Activated CD4-positive, alpha-beta T cell treated with anti-CD3 and anti-CD28 coated beads, Interleukin-10, Interleukin-2, amounts not matched to agents 100 ng/mL and 50 ng/mL, durations not matched to agents 16 hours and 8 hours (primary cell): ENCODE data around the gene REM2.
A peak's percentile ranks its signal among the peaks of the same experiment; 100 is the strongest.

ENCODE experiments used
- DNase-seq: peaks from one replicate; pipeline ENCODE4 v3.0.0-alpha.2; 2020

The REM2 gene

DNA sequence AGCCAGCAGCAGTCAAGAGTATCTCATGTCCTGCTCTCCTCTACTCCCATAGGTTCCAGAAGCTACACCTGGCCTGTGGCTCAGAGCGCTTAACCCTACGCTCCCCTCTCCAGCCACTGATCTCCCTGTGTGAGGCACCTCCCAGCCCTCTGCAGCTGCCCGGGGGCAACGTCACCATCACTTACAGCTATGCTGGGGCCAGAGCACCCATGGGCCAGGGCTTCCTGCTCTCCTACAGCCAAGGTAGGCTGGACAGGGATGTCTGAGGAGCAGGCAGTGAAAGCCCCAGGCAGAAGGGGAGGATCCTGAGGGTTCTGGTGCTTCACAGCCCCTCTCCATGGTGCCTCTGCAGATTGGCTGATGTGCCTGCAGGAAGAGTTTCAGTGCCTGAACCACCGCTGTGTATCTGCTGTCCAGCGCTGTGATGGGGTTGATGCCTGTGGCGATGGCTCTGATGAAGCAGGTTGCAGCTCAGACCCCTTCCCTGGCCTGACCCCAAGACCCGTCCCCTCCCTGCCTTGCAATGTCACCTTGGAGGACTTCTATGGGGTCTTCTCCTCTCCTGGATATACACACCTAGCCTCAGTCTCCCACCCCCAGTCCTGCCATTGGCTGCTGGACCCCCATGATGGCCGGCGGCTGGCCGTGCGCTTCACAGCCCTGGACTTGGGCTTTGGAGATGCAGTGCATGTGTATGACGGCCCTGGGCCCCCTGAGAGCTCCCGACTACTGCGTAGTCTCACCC lies 7.8 kb upstream of the REM2 start:
- DNase-seq: no peak

DNA sequence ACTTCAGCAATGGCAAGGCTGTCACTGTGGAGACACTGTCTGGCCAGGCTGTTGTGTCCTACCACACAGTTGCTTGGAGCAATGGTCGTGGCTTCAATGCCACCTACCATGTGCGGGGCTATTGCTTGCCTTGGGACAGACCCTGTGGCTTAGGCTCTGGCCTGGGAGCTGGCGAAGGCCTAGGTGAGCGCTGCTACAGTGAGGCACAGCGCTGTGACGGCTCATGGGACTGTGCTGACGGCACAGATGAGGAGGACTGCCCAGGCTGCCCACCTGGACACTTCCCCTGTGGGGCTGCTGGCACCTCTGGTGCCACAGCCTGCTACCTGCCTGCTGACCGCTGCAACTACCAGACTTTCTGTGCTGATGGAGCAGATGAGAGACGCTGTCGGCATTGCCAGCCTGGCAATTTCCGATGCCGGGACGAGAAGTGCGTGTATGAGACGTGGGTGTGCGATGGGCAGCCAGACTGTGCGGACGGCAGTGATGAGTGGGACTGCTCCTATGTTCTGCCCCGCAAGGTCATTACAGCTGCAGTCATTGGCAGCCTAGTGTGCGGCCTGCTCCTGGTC lies 7.2 kb upstream of the REM2 start:
- no peak for DNase-seq

DNA sequence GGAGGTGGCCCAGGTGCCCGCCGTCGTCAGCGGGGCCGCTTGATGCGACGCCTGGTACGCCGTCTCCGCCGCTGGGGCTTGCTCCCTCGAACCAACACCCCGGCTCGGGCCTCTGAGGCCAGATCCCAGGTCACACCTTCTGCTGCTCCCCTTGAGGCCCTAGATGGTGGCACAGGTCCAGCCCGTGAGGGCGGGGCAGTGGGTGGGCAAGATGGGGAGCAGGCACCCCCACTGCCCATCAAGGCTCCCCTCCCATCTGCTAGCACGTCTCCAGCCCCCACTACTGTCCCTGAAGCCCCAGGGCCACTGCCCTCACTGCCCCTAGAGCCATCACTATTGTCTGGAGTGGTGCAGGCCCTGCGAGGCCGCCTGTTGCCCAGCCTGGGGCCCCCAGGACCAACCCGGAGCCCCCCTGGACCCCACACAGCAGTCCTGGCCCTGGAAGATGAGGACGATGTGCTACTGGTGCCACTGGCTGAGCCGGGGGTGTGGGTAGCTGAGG lies 6.0 kb upstream of the REM2 start:
- no peak for DNase-seq

DNA sequence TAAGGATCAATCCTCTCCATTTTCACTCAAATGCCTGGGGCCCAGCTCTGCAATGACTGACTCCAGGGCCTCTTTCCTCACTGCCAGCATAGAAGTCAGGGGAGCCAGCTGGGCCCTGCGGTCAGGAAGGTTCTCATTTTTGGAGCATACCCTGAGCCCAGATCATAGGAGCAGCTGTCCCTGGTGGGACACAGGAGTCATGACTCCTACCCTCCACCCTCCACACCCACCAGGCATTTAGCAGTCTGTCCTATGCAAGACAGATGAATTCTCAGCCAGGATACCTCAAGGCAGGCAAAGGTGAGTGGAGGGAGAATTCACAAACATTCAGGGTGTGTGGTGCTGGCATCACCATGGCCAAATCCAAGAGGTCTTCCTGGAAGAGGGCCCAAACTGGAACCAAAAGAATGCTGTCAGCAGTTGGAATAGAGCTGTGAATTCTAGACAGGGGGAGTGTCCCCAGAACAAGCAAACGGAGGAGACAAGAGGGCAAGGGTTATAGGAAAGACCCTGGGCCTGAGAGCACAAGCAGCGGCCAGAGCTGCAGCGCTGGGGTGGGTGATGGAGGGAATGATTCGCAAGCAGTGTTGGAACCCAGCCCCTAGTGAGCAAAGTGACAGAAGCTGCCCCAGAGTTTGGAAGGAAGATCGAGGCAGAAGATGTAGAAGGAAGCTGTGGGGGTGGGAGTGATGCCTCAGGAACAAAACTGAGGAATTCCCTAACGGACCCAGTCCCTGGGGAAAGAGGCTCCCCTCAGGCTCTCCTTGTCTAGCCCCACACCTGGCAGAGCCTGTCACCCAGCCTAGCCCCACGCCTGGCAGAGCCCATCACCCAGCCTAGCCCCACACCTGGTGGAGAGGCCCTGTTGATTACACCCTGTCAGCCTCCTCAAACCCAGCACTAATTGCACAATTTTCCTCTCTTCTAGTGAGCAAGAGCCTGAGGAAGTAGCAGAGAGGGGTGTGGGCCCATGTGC lies 4.5 kb upstream of the REM2 start:
- no peak for DNase-seq

DNA sequence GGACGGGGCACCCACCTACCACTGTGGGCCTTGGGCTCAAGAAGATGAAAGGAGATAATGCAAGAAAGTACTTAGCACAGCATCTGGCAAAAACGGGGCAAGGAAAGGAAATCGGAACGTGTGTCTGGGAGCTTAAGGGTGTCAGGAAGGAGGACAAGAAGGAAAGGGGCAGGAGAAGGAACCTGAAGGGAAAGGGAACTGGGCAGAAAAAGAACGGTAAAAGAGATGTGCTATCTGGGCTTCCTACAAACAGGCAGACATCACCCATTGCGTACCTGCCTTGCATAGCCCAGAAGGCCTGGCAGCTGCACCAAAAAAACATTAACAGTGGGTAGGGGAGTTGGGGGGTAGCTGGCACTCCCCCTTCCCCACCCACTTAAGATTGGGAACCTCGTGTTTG lies 958 bp upstream of the REM2 start:
- DNase-seq: no peak

DNA sequence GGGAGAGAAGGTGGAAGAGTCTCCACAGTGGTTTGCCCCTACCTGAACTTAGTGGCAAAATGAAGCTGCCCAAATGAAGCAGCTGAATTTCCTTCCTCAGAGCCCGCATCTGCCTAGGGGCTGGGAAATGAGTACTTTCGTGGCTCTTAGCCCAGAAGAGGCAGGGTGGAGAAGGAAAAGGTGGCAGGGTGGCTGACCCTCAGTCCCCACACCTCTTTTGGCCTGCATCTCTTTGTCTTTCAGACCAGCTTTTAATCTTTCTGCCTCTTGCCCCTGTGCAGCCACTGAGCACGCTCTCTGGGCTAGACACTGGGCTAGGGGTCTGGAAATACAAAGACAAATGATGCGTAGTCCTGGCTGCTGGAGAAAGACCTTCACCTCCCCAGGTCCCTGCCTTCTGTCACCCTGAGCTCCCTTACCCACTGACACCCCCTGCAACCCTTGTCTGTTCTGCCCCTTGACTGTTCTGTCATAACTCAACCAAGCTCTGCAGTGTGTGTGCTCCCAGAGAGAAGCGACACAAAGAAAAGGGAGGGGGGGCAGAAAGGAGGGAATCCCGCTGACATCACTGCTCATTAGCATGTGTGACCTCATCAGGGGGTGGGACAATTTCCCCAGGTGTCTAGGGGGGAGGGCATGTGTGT lies 371 bp upstream of the REM2 start:
- no peak for DNase-seq

DNA sequence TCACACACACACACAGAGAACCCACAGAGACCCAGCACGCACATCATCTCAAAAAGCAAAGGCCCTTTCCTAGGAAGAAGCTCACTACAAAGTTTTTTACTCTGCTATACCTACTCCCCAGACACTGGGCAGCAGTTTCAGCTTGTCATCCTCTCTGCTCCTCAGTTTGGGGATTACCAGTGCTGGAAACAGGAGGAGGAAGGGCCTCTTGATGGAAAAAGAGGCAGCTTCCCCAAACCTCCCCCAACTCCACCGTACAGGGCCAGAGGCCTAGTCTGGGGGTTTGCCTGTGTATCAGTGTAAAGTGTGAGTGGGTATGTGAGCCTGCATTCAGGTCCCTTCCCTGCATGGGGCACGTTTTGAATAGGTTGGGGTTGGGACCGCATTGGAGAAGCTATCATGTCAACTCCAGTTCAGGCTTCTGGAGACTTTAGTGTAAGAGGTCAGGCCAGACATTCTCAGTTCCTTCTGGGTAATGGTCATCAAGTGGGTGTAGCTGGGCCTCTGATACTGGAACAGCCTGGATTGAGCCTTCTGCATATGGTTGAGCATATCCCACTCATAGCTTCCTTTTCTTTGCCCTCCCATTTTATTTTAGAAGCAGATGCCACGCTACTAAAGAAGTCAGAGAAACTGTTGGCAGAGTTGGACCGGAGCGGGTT lies 1.2 kb downstream of the REM2 start:
- DNase-seq: no peak

DNA sequence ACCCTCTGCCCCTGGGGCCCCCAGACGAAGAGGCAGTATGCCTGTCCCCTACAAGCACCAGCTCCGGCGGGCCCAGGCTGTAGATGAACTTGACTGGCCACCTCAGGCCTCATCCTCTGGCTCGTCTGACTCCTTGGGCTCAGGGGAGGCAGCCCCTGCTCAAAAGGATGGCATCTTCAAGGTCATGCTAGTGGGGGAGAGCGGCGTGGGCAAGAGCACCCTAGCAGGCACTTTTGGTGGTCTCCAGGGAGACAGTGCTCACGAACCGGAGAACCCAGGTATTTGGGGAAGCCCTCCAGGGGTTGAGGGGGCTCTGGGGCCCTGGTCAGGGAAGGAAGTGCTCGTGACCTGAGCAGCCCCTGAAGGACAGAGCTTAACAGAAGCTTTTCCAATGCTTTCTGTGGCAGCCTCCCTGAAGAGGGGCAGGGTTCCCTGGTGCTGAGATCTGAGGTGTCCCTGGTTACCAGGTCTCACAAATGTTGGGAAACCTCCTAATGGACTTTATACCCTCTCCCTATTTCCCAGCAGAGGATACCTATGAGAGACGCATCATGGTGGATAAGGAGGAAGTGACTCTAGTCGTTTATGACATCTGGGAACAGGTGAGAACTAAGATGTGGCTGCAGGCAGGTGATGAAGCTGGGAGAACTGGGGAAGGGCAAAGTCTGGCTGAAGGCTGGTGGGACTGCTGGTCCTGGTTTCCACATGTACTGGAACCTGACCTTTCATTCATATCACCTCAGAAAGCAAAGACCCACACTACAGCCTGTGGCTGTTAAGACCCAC lies 1.9 kb downstream of the REM2 start:
- DNase-seq: no peak

DNA sequence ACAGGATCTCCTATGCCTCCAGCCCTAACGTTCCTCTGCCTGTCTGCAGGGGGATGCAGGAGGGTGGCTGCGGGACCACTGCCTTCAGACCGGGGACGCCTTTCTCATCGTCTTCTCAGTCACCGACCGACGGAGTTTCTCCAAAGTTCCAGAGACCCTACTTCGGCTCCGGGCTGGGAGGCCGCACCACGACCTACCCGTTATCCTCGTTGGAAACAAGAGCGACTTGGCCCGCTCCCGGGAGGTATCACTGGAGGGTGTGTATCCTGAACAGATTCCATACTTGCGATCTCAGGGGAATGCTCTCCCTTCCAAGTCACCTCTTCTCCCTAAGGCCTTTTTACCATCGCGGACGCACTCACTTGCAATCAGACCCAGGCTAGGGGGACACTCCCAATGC lies 3.0 kb downstream of the REM2 start:
- DNase-seq: no peak

DNA sequence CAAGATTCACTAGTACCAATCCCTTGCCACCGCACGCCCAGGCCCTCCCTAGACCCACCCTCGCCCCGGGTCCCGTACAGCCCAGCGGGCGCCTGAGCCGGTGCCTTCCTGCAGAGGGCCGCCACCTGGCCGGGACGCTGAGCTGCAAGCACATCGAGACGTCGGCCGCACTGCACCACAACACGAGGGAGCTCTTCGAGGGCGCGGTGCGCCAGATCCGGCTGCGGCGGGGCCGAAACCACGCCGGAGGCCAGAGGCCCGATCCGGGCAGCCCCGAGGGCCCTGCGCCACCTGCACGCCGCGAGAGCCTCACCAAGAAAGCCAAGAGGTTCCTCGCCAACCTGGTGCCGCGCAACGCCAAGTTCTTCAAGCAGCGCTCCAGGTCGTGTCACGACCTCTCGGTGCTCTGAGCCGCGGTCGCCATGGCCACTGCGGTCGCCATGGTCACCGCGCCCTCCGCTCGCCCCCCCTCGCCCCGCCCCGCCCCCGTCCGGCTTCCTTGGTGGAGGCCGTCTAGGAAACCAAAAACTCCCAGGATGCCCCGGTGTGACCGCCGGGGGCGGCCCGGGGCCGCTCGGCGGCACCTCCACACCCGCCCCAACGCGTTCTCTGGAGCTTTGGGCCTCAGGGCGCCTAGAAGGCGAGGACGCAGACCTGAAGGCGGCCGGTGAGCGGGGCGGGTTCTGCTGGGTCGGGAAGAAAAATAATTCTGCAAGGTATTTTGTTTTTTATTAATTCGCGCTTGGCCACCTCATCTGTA lies 3.7 kb downstream of the REM2 start:
- DNase-seq: peak; percentile 81

DNA sequence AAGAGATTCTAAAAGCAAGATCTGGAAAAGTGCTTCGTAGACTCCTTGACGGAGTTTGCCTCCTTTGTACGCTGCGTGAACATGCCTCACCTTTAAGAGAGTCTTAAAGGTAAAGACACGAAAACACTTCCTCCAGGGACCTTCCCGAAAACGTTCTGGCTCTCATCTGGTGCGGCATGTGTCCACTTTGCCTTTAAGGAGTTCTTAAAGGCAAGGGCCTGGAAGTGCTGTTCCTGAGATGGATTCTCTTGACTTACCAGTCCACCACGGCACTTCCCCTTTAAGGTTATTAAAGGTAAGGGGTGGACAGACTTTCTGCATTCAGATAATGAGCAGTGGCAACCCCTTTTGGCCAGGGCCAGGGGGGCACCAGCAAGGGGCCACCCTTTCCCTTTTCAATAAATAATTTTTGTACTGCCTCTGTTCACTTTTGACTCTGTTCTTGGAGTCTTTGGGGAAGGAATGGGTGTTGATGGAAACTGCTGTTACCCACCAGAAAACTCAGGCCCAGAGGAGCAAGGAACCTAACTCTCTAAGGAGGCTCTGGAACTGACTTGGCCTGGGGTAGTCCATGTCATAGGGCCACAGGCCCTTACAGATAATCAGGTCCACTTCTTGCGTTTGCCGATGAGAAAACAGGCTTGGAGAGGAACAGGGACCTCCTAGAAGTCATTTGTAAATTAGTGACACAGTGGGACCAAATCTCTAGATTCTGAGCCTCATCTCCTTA lies 4.4 kb downstream of the REM2 start:
- DNase-seq: peak; percentile 59

DNA sequence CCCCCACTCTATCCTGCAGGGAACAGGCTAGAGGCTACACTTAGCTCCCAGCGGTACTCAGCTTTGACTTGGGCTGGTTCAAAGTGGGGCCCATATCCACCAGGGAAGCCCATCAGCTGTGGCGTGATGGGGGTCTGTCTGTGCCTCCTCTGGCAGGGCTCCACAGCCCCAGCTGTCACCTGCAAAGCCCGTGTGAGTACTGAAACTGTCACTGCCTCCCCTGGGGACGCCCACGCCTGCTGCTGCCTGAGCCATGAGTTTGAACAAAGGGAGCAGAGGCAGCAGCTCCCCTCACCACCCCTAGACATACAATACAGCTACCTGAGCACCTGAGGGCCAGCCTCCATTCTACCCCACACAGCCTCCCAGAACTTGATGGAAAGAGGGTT lies 5.0 kb downstream of the REM2 start:
- peak; percentile 19 for DNase-seq

DNA sequence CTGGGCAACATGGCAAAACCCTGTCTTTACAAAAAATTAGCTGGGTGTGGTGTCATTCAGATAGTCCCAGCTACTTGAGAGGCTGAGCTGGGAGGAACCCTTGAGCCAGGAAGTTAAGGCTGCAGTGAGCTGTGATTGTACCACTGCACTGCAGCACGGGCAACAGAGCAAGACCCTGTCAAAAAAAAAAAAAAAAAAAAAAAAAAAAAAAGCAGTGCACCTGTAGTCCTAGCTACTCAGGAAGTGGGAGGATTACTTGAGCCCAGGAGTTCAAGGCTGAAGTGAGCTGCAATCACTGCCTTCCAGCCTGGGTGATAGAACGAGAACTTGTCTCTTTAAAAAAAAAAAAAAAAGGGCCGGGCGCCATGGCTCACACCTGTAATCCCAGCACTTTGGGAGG lies 5.6 kb downstream of the REM2 start:
- DNase-seq: peak; percentile 18

DNA sequence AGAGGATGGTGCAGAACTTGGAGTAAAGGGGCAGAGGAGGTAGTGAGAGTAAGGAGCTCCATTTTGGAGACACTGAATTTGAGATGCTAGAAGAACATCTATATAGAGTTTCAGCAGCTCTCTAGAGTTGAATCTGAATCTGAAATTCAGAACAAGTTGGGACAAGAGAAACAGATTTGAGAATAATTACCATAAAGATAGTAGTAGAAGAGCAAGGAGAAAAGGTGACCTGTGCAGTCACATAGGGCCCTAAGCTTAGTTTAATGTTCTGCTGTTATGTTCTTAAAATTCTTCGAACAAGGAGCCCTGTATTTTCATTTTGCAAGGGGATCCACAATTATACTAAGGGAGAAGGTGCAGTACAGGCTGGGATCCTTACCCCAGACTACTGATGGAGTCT lies 7.4 kb downstream of the REM2 start:
- DNase-seq: no peak

DNA sequence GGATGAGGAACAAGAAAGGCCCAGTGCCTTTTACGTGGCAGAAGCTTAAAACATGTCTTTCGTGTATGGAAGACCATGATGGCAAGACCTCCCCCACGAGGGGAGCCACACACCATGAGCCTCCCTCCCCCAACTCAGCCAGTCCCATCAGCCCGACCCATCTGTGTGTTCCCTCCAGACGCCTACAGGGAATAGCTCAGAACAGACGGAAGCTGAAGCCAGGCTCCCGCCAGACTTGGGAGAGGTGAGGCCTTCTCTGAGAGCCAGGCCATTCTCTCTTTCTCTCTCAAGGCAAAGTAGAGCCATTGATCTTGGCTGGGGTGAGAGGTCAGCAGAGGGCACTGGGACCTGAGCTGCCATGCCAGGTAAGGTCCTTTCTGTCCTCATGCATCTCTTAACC lies 9.5 kb downstream of the REM2 start:
- DNase-seq: no peak

DNA sequence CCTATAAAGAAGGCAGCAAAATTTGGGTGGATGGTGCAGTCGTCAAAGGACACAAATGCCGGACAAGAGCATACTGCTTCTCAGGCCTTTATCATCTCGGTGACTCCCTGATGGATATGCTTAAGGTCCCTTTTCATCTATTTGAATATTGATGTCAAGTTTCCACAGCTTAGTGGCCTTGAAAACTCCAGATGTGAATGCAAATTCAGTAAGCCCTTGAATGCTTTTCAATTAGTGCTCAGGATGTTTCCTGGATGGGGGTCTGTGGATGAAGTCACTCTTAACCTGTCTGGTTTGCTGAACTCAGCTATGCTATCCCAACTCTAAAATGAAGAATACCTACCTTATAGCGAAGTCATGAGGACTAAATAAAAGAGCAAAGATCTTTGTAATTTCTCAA lies 10.7 kb downstream of the REM2 start:
- DNase-seq: no peak

DNA sequence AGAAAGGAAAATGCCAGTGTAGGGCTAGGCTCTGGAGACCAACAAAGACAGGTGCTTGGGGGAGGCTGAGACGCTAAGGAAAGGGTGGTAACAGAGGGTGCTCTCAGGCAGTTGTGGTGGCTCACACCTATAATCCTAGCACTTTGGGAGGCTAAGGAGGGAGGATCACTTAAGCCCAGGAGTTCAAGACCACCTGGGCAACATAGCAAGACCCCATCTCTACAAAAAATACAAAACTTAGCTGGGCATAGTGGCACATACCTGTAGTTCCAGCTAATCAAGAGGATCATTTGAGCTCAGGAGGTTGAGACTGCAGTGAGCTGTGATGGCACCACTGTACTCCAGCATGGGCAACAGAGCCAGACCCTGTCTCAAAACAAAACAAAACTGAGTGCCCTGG lies 12.4 kb downstream of the REM2 start:
- DNase-seq: no peak

DNA sequence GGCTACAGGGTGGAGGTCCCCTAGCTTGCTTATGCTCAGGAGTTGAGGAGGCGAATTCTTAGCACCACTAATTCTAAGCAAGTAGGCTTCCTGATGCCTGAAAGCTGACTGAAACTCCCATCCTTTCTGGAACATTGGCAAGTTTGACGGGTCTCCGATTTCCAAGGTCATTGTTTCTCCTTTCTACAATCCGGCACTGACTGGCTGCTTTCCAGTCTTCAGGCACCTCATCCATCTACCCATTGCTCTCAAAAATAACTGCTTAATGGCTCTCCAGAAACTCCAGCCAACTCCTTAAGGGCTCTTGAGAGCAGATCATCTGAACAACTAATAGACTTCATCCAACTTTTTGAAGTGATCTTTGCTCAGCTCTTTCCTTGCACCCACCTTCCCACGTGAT lies 13.3 kb downstream of the REM2 start:
- DNase-seq: no peak

DNA sequence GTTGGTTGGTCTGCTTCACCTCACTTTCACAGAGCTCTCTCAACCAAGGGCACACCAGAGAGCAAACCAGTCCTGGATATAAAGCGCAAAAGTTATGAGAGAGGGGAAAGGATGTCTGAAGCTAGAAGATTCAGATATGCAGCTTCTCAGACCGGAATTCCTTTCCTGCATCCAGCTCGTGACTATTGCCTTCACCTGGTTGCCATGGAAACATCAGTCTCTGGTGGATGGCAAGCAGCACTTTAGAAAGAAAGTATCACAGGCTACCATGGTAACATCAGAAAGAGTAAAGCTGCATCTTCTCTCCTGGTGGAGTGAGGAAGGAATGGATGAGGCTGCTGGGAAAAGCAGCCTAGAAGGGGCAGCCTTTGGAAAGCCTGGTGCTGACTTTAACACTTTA lies 13.7 kb downstream of the REM2 start:
- DNase-seq: no peak

DNA sequence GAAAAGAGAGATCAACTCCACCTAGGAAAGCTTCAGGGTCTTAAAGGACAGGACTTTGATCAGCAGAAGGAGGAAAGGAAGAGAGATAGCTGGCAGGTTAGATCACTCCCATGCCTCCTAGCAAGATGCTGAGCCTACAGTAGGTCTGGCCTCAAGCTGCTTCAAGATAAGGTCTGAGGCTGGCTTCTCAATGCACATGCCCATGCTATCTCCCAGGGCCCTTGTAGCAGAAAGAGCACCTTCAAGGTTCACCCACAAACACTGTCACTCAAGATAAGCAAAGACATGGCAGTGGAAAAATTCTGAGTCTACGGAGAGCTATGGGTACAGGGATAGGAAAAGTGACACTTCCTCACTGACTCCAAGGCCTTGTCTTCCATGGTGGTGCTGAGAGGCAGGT lies 14.3 kb downstream of the REM2 start:
- DNase-seq: no peak
